Brain pericyte (primary cell): Measurements from ENCODE around the gene XYLB.

Experiments used
- DNase-seq: peaks from one replicate; pipeline ENCODE4 v3.0.0-alpha.2; 2012; ENCODE audit warnings: low read depth, low spot score

The XYLB gene

GRCh38 chr3:38364721-38365400 is 18.3 kb downstream of the XYLB start:
- DNase-seq: no peak

- DNase-seq: no peak
Measured at GRCh38 chr3:38365469-38366062, 19.0 kb downstream of the XYLB start.

- no peak for DNase-seq
Measured at GRCh38 chr3:38366082-38366481, 19.5 kb downstream of the XYLB start.

- no peak for DNase-seq
Measured at GRCh38 chr3:38367779-38368178, 21.2 kb downstream of the XYLB start.

- DNase-seq: no peak
Measured at GRCh38 chr3:38368238-38368637, 21.7 kb downstream of the XYLB start.

- no peak for DNase-seq
Measured at GRCh38 chr3:38369186-38369585, 22.6 kb downstream of the XYLB start.

GRCh38 chr3:38370149-38370548 is 23.6 kb downstream of the XYLB start:
- DNase-seq: no peak

GRCh38 chr3:38370861-38371260 is 24.3 kb downstream of the XYLB start:
- no peak for DNase-seq

- DNase-seq: no peak
Measured at GRCh38 chr3:38371541-38372213, 25.1 kb downstream of the XYLB start.

GRCh38 chr3:38372214-38372601 is 25.6 kb downstream of the XYLB start:
- no peak for DNase-seq

- no peak for DNase-seq
Measured at GRCh38 chr3:38374221-38374620, 27.6 kb downstream of the XYLB start.

- no peak for DNase-seq
Measured at GRCh38 chr3:38375072-38375471, 28.5 kb downstream of the XYLB start.

GRCh38 chr3:38375488-38376097 is 29.0 kb downstream of the XYLB start:
- no peak for DNase-seq

GRCh38 chr3:38376098-38376816 is 29.7 kb downstream of the XYLB start:
- no peak for DNase-seq

- no peak for DNase-seq
Measured at GRCh38 chr3:38379201-38379770, 32.7 kb downstream of the XYLB start.

GRCh38 chr3:38382506-38383080 is 36.0 kb downstream of the XYLB start:
- DNase-seq: no peak

- DNase-seq: no peak
Measured at GRCh38 chr3:38383156-38383875, 36.7 kb downstream of the XYLB start.

- DNase-seq: no peak
Measured at GRCh38 chr3:38386992-38387750, 40.6 kb downstream of the XYLB start.

- no peak for DNase-seq
Measured at GRCh38 chr3:38387862-38388261, 41.3 kb downstream of the XYLB start.

GRCh38 chr3:38392604-38393163 is 46.1 kb downstream of the XYLB start:
- no peak for DNase-seq
